ENCODE results near the gene ZNF174.

DNA sequence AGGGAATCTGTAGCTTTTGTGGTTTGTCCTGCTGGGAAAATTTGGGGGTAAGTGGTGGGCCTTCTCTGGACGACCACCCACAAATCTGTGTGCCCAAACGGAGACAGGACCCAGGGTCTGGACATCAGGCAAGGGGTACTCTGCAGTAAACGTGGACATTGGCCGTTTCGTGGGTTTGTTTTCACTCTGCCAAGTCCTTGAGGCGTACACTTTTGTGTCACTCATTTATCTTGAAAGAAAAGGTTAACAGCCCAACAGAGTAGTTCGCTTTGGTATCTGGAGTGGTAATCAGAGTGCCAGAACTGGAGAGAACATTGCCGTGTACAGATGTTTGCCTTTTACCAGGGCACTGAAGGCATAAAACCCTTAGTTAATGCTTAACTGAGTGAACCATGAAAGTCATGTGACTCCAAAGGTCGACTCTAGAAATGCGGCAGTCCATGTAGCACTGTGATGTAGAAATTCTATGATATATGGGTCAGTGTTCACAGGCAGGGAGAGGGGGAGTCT is 57.9 kb downstream of the ZNF174 start:
- peak; percentile 21 to 84 (median 78) for TF ChIP-seq POLR2A (IDR thresholded peaks at IDR 0.05)
- TF ChIP-seq, protein P1, sequence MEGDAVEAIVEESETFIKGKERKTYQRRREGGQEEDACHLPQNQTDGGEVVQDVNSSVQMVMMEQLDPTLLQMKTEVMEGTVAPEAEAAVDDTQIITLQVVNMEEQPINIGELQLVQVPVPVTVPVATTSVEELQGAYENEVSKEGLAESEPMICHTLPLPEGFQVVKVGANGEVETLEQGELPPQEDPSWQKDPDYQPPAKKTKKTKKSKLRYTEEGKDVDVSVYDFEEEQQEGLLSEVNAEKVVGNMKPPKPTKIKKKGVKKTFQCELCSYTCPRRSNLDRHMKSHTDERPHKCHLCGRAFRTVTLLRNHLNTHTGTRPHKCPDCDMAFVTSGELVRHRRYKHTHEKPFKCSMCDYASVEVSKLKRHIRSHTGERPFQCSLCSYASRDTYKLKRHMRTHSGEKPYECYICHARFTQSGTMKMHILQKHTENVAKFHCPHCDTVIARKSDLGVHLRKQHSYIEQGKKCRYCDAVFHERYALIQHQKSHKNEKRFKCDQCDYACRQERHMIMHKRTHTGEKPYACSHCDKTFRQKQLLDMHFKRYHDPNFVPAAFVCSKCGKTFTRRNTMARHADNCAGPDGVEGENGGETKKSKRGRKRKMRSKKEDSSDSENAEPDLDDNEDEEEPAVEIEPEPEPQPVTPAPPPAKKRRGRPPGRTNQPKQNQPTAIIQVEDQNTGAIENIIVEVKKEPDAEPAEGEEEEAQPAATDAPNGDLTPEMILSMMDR (IDR thresholded peaks at IDR 0.05) = no peak
